Stimulated activated CD8-positive, alpha-beta memory T cell treated with anti-CD3 and anti-CD28 coated beads, Interleukin-15, amount 100 ng/mL, for 4 hours (primary cell): Measurements from ENCODE around the gene MYEOV.

Source experiments
- DNase-seq, 2 donors: peaks; one replicate each; pipeline ENCODE4 v3.0.0-alpha.2; 2020; ENCODE audit warnings: low read depth in 2 of 2

The MYEOV gene

DNA sequence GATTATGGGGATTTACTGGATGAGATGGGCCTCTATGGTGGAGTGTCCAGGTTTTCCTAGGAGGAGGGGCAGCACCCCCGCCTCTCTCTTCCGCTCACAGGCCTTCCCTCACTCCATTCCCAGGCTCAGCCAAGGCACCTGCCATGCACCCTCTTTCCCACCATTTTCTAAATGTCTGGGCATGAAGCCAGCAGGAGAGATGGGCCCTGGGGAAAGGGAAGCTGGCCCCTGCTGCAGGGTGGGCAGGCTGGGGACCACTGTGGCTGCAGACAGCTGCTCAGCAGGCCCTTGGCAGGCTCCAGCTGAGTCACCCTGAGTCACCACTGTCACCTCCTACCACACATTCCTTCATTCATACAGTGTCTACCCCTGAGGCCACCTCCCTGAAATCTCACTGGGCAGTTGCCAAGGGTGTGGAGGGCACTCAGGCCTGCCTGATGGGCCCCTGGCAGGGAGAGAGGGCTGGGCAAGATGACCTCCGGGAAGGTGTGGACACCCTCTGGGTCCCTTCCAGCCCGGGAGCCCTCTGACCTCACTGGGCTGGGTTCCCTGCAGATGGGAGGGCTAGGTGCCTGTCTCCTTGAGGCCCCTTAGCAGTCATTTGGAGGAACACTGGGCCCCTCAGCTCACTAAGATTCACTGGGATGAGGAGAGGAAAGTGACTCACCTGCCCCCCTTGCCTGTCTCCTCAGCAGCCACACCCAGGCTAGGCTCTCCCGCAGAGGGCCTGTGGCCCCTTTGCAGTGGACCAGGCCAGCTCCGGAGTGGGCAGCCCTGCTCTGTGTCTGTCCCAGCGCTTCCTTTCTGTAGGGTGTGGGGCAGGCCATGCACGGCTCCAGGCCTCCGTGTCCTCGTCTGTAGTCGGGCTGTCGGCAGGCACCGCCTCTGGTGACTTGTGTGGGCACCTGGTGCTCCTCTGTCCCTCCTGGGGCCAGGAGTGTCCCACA is 7.8 kb downstream of the MYEOV start:
- DNase-seq, result no peak

DNA sequence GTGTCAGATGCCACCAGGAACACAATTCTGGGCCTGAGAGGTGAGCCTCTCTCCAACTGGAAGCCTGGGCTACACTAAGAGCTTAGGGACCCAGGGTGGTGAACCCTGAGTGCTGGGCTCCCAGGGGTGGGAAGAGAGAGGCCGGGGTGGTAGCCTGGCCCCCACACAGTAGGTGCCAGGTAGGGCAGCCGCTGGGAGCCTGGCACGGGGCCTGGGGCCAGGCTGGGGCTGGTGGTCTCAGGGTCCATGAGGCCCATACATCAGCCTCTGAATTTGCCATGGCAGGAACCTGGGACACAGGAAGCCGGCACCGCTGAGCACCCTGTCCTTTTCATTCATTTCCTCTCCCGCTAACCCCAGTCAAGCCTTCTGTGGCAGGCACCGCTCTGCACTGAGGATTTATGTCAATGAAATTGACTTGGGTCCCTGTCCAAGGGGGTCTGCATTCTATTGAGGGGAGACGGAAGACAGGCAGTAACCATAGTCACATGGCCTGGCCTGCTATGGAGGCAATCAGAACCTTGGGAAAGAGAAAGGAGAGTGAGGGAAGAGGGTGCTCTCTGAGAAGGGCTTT is 8.6 kb downstream of the MYEOV start:
- DNase-seq, result no peak

DNA sequence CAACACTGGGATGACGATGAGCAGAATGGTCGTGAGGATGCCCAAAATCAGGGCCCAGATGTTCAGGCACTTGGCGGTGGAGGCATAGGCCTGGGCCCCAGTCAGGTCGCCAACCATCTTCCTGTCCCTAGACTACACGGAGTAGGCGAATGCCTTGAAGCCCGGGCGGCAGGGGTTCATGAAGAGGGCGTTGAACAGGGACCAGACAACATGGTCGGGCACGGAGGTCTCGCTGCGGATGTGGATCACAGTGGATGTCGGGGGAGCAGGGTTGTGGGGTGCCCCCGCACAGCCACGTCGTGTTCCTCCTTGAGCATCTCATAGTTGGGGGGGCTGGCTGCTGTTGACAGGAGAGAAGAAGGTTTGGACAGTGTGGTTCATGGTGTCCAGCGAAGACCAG is 9.5 kb downstream of the MYEOV start:
- DNase-seq, result no peak

DNA sequence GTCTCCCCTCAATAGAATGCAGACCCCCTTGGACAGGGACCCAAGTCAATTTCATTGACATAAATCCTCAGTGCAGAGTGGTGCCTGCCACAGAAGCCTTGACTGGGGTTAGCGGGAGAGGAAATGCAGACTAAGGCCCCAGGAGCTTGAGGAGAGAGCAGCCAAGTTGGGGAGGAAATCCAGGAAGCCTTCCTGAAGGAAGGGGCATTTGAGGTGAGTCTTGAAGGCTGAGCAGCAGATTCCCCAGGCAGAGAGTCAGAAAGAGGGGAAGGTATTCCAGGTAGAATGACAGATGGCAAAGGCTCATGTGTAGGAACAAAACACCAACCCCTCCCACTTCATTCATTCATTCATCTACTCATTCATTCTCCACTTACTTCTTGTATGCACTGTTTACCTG is 10.3 kb downstream of the MYEOV start:
- no peak for DNase-seq

DNA sequence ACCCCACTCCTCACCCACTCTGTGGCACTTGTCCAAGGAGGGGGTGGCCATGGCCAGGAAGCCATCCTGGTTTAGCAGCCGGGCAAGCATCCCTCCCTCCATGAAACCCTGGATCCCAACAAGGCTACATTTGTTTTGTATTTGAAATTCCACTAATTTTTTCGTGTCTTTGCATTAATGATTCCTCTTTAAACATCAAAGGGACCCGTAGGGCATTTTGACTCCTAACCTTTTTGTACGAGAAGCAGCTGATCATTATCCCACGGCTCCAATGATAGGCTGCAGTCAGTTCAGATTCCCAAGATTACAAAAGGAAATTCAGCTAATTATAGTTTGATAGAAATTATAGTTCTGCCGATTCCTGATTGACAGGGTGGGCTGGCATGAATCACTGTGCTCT is 10.7 kb downstream of the MYEOV start:
- no peak for DNase-seq

DNA sequence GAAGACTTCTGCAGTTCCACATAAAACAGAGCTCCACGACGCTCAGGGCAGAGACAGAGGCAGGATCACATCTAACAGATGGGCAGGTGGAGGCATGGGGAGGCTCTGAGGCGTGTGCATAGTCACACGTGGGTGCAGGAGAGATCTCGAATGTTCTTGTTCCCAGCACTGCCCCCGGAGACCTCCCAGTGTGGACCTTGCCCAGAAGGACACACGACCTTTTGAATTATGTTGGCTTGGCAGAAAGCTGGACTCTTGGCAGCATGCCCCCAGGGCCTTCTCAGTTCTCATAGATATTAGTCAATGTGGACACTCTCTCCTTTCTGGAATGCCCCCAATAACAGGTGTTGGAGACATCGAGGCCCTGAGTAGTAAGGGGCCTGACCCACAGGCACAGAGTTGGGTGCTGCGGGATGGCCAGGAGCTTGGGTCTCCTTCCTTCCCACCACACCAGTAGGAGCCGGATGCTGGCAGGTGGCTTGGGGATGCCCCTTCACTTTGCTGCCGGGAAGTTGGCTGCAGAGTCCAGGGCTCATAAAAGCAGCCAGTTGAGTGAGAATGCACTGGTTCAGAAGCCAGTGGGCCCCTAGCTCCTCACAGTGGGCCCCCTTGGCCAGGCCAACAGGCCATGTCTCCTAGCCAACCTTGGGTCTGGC is 12.1 kb downstream of the MYEOV start:
- DNase-seq, result no peak

DNA sequence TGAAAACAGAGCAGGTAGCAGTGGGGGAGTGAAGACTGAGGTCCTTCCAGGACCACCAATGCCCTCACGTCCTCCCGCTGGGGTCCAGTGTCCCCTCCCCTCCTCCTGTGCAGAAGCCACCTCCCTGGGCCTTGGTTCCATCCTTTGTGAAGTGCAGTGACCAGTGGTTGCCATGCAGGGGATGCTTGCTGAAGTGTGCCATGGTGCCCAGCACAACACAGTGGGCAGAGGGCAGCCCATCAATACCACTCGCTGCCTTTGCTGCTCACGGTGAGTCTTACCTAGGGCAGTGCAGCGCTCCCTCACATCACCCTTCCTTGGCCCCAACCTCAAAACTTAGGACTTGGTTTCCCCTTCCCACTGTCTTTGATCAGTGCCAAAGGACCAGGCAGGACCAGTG is 12.9 kb downstream of the MYEOV start:
- DNase-seq, result no peak

DNA sequence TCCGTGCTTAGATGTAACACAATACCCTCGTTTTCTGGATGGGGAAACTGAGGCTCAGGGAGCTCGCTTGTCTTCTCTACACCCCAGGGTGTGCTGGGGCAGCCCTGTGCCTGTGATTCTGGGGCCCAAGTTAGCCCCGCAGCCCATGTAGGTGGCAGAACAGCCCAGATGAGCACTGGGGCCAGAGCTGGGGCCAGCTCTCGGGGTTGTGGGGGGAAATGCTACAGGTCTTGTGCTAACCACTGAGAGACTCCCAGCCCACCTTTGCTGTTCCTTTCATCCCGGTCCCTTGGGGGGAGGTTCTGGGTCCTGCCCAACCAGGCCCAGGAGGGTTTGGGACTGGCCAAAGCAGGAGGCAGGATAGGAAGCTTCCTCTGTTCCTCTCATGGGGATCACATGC is 13.5 kb downstream of the MYEOV start:
- DNase-seq, result no peak

DNA sequence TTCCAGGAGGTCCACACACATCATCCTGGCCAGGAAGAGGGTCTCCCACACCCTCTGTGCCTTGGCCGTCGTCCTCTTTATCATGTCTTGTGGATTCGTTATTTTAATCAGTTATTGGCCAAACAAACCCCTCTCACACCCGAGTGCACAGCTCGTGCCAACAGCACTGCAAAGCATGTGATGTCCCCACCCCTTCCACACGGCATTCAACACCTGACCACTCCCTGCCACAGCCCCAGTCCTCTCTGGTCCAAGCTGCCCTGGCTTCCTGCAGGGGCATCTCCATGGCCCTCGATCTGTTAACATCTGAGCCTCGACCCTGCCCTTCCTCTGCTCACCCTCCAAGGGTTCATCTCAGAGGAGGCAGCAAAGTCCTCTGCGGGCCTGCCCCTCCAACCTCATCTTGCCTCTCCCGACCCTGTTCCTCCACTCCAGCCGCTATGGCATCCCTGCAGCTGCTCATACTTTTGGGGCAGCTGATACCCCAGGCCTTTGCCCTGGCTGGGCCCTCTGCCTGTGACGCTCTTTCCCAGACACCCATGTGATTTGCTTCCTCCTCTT is 14.0 kb downstream of the MYEOV start:
- no peak for DNase-seq

DNA sequence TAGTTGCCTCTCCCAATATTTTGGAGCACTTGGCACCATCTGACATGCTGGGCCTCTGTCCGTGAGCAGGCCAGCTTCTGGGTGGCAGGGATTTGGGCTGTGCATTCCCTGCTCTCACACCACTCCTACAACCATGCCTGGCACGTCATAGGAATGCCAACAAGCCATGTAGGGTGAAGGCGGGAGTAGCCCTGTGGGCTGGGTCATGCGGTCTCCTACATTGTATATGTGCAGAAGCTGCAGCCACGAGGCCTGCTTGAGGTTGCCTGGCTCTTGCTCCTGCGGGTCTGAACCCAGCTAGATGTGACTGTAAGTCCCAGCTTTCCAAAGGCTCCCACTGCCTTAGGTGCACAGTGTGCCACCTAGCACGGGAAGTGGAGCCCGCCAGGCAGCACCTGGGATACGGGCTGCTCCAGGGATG is 14.5 kb downstream of the MYEOV start:
- DNase-seq, result no peak

DNA sequence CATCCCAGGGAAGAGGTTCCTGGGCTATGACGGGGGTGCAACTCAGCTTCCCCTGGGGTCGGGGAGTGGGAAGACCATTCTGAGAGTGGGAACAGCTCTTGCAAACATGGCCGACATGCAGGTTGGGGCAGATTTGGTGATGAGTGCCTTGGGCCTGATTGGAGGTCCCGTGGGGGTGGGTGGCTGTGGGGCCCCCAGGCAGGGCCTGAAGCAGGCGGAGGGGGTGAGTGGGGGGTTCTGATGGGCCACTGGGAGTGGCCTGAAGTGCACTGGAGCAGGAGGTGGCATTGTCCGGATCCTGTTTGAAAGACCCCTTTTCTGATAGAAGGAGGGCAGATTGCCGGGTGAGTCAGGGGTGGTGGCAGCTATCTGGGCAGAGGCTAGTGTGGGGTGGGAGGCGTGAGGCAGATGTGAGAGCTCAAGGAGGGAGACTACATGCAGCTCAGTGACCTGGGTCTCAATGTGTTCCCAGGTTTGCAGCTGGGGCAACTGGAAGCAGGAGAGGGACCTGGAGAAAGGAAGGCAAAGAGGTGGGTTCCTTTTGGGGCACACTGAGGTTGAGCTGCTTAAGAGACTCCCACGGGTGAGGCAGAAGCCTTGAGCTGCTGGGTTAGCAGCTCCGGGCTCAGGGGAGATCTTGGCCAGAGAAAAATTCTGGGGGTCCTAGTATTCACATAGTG is 15.1 kb downstream of the MYEOV start:
- no peak for DNase-seq

DNA sequence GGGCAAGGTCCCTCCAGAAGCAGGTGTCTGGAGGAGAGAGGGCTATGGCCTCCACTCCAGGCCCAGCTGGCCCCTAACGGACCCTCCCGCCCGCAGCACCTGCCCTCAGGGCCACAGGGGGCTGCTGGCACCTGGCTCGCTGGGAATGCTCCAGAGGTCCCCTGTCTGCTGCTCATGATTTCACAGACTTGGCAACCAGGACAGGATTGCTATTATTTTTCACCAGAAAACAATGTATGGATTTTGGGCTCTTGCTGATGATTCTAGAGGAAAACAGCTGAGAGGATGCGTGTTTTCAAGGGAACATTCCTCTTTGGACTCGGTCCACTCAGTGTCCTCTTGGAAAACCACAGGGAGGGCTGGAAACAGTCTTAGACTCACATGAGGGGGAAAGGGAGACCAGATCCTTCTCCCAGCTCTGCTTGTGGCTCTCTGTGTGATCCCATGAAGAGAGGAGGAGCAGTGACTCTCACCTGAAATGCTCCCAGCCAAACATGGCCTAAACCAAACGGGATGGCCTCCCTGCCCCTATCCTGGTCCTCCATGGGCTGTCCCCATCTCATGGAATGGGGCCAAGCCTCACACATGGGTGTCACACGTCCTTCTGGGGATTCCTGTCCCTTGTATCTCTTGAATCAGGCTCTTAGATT is 15.8 kb downstream of the MYEOV start:
- no peak for DNase-seq

DNA sequence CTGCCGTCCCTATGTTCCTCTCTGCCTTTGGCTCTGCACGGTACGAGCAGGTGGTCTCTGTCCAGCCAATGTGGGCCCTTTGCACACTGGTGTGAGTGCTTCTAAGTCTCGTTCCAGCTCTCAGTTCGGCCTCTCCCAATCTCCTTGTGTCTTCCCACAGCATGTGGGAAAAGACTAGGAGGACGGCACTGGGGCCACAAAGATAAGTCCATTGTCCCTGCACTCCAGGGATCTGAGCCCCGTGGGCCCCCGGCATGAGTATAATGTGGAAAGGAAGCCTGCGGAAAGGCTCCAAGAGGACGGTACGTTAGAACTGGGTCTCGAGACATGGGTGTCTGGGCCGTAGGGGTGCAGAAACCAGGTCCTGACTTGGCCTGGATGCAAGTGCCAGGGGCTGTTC is 16.4 kb downstream of the MYEOV start:
- DNase-seq, result no peak

DNA sequence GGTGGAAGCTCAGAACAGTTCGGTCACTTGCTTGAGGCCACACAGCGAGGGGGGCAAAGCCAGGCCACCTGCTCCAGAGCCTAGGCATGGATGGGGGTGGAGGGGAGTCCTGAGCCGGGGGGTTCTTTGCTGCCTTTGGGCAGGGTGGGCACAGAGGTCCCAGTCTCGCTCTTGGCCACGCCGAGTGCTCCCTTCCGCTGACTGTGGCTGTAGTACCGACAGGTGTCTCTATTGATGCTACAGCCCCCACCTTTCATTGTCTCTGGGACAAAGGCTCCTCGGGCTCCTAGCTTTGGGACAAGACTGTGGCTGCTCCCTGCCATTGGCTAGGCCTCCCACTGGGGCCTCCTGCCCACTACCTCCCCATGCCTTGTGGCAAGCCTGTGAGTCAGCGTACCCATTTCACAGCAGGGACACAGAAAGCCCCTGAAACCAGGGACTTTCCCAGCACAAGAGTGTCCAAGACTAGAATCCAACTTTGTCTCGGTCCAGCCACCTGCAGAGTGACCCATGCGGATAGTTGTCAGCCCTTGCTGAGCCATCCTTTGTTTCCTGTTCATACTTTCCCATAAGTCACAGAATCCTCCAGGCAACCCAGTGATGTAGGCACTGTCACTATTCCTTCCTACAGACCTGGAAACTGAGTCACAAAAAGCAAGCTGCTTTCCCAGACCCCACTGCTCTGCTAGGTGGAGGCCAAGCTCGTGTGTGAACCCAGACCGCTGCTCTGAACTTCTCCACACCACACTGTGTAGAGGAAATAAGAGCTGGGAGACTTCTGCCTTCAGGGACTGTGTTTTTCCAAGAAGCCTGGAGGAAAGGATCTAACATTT is 17.2 kb downstream of the MYEOV start:
- DNase-seq, result no peak

DNA sequence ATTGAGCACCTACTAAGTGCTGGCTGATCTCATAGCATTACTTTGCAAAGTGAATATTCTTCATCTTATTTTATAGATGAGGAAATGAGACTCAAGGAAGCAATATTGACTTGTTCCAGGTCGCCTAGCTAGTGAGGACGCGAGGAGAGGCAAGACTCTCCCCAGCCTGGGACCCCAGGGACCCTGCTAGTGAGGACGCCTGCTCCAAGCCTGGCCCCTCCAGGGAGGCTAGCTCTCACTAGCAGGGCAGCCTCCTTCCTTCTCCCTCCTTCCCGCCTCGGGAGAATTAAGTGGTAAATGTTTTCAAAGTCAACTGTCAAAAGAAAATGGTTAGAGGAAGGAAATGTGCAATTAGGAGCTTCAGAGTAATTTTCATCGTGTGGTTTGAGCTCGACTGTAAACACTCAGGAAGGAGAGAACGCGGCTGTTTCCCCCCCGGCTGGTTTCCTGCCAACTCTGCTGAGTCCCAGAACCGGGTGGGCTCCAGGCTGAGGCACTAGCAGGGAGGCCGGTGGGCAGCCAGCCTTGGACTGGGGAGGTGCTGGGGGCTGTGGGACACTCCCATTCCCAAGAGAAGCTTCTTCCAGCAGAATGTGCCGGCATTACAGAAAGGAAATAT is 17.9 kb downstream of the MYEOV start:
- no peak for DNase-seq

DNA sequence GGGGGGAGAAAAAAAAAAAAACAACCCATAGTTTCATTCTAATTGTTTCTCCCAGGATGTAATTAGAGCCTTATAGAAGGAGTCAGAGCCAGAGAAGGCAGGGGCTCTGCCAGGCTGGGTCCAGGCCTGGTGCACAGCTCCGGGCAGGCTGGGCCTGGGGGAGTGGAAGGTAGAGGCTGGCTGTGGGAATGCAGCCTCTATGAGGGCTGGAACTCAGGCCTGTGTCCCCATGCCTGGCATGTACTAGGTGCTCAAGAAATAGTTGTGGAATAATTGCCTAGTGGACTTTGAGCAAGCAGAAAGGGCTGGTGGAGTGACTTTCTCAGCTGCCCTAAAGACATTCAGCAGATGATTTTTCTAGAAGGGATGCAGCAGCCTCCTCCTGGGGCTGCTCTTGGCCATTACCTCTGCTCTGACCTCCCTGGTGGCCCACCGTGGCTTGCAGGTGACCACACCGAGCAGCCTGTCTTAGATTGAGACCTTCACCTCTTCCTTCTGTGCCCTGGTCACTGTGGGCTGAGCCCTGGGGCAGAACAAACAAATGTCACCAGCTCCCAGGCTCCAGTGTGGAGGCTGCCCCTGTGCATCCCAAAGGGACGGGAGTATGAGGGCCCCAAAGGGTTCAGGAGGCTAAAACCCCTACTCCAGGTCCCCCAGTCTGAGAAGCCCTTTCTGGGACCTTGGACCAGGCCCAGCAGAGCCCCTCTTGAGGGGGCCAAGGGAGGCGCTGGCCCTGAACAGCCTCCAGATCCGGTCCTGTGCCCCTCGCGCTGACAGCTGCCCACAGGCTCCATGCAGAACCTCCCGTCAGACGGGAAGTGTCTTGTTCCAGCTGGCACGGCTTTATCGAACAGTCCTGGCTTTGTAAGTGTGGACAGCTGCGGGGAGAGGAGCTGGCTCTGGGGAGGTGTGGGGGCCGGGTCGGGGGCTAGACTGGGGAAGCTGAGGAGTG is 18.8 kb downstream of the MYEOV start:
- DNase-seq, result no peak

DNA sequence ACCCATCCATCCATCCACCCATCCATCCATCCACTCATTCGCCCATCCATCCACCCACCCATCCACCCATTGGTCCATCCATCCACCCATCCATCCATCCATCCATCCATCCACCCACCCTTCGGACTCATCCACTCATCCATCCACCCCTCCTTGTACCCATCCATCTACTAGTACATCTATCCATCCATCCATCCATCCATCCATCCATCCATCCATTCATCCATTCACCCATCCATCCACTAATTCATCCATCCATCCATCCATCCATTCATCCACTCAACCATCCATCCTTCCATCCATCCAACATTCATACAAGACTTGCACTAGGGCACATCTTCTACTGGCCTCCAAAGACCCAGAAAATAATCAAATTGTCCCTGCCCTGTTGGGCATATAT is 20.0 kb downstream of the MYEOV start:
- no peak for DNase-seq

DNA sequence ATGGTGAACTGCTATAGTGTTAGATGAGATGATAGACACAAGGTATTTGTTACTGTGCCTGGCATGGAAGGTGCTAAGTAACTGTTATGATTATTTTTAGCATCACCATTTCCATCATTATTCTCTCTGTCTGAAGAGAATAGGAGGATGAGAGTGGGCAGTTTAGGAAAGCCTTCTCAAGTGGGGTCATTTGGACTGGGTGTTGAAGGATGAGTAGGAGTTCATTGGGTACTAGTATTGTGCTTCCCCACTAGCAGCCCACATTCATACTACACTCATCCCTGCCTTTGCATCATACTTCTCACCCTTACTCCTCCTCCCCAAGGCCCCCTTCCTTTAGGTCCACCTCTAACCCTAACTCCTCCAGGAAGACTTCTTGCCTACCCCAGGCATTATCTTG is 20.6 kb downstream of the MYEOV start:
- DNase-seq, result no peak

DNA sequence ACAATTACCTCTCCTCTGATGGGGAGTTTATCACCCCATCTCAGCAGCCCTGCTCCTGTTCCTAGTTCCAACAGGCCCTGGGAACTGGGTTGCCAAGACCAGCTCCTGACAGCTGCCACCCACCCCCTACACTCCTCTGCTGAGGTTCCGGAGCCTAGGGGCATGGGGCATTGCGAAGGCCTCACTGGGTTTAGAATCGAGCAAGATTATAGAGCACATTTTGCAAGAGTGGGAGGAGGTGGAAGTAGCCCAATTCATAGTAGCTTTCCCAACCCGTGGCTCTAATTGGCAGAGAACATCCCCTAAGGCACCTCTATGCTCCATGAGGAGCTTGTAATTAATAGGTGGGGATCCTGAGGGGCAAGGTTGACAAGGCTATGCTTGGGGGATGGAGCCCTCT is 23.0 kb downstream of the MYEOV start:
- no peak for DNase-seq
